Nephron (organoid): ENCODE measurements around the gene JPH4.

Source experiments
- H3K27ac Mint-ChIP-seq, 3 experiments: 2 replicates each; pipeline ENCODE4 v1.8.0; 2020; ENCODE audit warnings: mixed read lengths in 3 of 3, mild to moderate bottlenecking in 2 of 3, moderate library complexity in 1 of 3
- H3K27me3 Mint-ChIP-seq: 2 replicates; pipeline ENCODE4 v1.8.0; 2021; ENCODE audit warnings: low read depth, mild to moderate bottlenecking, moderate library complexity, mixed read lengths
- H3K36me3 Mint-ChIP-seq: 2 replicates; pipeline ENCODE4 v1.8.0; 2020; ENCODE audit warnings: low read depth, mixed read lengths
- H3K4me1 Mint-ChIP-seq: 2 replicates; pipeline ENCODE4 v1.8.0; 2020; ENCODE audit warnings: mixed read lengths
- H3K4me3 Mint-ChIP-seq, 3 experiments: 2 replicates each; pipeline ENCODE4 v1.8.0; 2020; ENCODE audit warnings: mild to moderate bottlenecking in 3 of 3, mixed read lengths in 3 of 3, moderate library complexity in 2 of 3
- H3K9me3 Mint-ChIP-seq: 2 replicates; pipeline ENCODE4 v1.8.0; 2020; ENCODE audit warnings: mixed read lengths
- CTCF ChIP-seq, 3 experiments: fragments of 200-600 bp; sonication (generic); IDR thresholded peaks; one replicate each; pipeline ENCODE4 v1.5.0; 2021; ENCODE audit warnings: antibody characterized with exemption in 3 of 3; ENCODE audit not compliant: unreplicated experiment in 3 of 3

The JPH4 gene

GRCh38 chr14:23533652-23534435 is 44.7 kb downstream of the JPH4 start:
- Mint-ChIP-seq H3K4me1 (peaks cover 37% of the 10 kb centered on the region), H3K9me3 (no peaks in the 10 kb centered on the region), H3K4me3 (no peak overlapping the region), H3K36me3 (peaks cover 3% of the 10 kb centered on the region), H3K27me3 (no peaks in the 10 kb centered on the region), H3K27ac (no peak overlapping the region)
- TF ChIP-seq CTCF (IDR thresholded peaks at IDR 0.05; ENCODE audit: unreplicated experiment in 3 of 3): no peak

GRCh38 chr14:23532658-23533057 is 45.9 kb downstream of the JPH4 start:
- Mint-ChIP-seq H3K27ac (no peak overlapping the region), H3K27me3 (no peaks in the 10 kb centered on the region), H3K4me3 (no peak overlapping the region), H3K9me3 (no peaks in the 10 kb centered on the region), H3K36me3 (peaks cover 10% of the 10 kb centered on the region), H3K4me1 (peaks cover 29% of the 10 kb centered on the region)
- no peak for TF ChIP-seq CTCF (IDR thresholded peaks at IDR 0.05; ENCODE audit: unreplicated experiment in 3 of 3)

GRCh38 chr14:23531391-23531790 is 47.2 kb downstream of the JPH4 start:
- Mint-ChIP-seq H3K36me3 (peaks cover 12% of the 10 kb centered on the region), H3K4me1 (peaks cover 28% of the 10 kb centered on the region), H3K27me3 (no peaks in the 10 kb centered on the region), H3K4me3 (no peak overlapping the region), H3K27ac (peak overlapping the region; percentile 84 to 98 (median 94)), H3K9me3 (no peaks in the 10 kb centered on the region)
- TF ChIP-seq CTCF (IDR thresholded peaks at IDR 0.05; ENCODE audit: unreplicated experiment in 3 of 3): no peak

GRCh38 chr14:23530375-23531055 is 48.1 kb downstream of the JPH4 start:
- Mint-ChIP-seq H3K4me1 (peaks cover 28% of the 10 kb centered on the region), H3K9me3 (no peaks in the 10 kb centered on the region), H3K4me3 (peak overlapping the region in 1 of 3 experiments; percentile 12), H3K27me3 (no peaks in the 10 kb centered on the region), H3K27ac (peak overlapping the region; percentile 84 to 98 (median 94)), H3K36me3 (peaks cover 17% of the 10 kb centered on the region)
- no peak for TF ChIP-seq CTCF (IDR thresholded peaks at IDR 0.05; ENCODE audit: unreplicated experiment in 3 of 3)

GRCh38 chr14:23529016-23529415 is 49.6 kb downstream of the JPH4 start:
- peaks cover 28% of the 10 kb centered on the region for H3K4me1 Mint-ChIP-seq
- TF ChIP-seq CTCF (IDR thresholded peaks at IDR 0.05; ENCODE audit: unreplicated experiment in 3 of 3): no peak
- H3K27ac Mint-ChIP-seq: peak overlapping the region; percentile 84 to 98 (median 94)
- H3K36me3 Mint-ChIP-seq: peaks cover 17% of the 10 kb centered on the region
- H3K9me3 Mint-ChIP-seq: no peaks in the 10 kb centered on the region
- no peaks in the 10 kb centered on the region for H3K27me3 Mint-ChIP-seq
- H3K4me3 Mint-ChIP-seq: peak overlapping the region in 1 of 3 experiments; percentile 0
